Mammary epithelial cell (primary cell): ENCODE measurements around the gene XRCC5.

Experiments
- EZH2 ChIP-seq: IDR thresholded peaks from 2 replicates; pipeline ENCODE4 v1.6.1; 2012; ENCODE audit warnings: low read length, inconsistent platforms, borderline replicate concordance
- TF ChIP-seq, protein P1 (sequence below), 2 donors: IDR thresholded peaks in 1 of 2; conservative IDR thresholded peaks in 1 of 2; 2 replicates each; pipeline ENCODE4 v1.5.1; 2011 to 2012; ENCODE audit warnings: inconsistent platforms in 2 of 2, low read length in 2 of 2, mild to moderate bottlenecking in 2 of 2, control low read depth in 1 of 2, low read depth in 1 of 2; ENCODE audit not compliant: insufficient read depth in 1 of 2; ENCODE audit errors: extremely low read depth in 1 of 2

DNA sequence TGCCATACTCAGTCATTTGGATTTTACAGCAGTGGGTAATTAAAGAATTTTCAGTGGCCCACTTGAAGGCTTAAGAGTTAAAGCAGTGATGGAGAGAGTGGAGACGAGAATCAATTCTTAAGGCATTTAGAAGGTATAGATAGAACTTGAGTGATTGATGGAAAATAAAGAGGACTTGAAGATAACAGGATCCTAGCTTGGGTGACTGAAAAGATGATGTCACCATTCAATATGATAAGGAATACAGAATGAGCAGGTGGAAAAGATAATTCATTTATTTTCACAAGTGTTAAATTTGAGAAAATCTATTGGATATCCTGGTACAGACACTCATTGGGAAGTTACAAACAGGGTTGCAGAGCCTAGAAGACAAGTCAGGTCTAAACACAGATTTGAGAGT is 35.2 kb downstream of the XRCC5 start:
- TF ChIP-seq, protein P1, sequence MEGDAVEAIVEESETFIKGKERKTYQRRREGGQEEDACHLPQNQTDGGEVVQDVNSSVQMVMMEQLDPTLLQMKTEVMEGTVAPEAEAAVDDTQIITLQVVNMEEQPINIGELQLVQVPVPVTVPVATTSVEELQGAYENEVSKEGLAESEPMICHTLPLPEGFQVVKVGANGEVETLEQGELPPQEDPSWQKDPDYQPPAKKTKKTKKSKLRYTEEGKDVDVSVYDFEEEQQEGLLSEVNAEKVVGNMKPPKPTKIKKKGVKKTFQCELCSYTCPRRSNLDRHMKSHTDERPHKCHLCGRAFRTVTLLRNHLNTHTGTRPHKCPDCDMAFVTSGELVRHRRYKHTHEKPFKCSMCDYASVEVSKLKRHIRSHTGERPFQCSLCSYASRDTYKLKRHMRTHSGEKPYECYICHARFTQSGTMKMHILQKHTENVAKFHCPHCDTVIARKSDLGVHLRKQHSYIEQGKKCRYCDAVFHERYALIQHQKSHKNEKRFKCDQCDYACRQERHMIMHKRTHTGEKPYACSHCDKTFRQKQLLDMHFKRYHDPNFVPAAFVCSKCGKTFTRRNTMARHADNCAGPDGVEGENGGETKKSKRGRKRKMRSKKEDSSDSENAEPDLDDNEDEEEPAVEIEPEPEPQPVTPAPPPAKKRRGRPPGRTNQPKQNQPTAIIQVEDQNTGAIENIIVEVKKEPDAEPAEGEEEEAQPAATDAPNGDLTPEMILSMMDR (conservative IDR thresholded peaks at IDR 0.05 in 1 of 2, IDR thresholded peaks at IDR 0.05 in 1 of 2; ENCODE audit: extremely low read depth in 1 of 2, insufficient read depth in 1 of 2, low read depth in 1 of 2, low read length in 2 of 2), result no peak
- no peak for TF ChIP-seq EZH2
